Epithelial cell of esophagus (primary cell): ENCODE data around the gene ZWILCH.
"Not testable (repeated sequence)": the region's sequence is repeated elsewhere in the genome, so short reads cannot be mapped to it uniquely, and the experiment has no call there.

Experiments
- DNase-seq: peaks from one replicate; pipeline ENCODE4 v3.0.0; 2010; ENCODE audit warnings: low read depth
- H3K4me3 ChIP-seq: 2 replicates; pipeline ENCODE4 v1.5.1; 2011; ENCODE audit warnings: mild to moderate bottlenecking, low read length, control low read depth
- CTCF ChIP-seq: IDR thresholded peaks from 2 replicates; pipeline ENCODE4 v1.5.1; 2011; ENCODE audit warnings: low read depth, mild to moderate bottlenecking, low read length, control low read depth, inconsistent platforms; ENCODE audit not compliant: insufficient read depth; ENCODE audit errors: missing control alignments

ZWILCH gene

GRCh38 chr15:66586155-66586976 is 81.2 kb downstream of the ZWILCH start:
- no peak for DNase-seq
- no peak for TF ChIP-seq CTCF
- H3K4me3 ChIP-seq, result no peak overlapping the region

GRCh38 chr15:66587020-66587419 is 81.9 kb downstream of the ZWILCH start:
- DNase-seq, result no peak
- no peak overlapping the region for H3K4me3 ChIP-seq
- TF ChIP-seq CTCF, result no peak

GRCh38 chr15:66587749-66588148 is 82.6 kb downstream of the ZWILCH start:
- DNase-seq, result no peak
- H3K4me3 ChIP-seq, result no peak overlapping the region
- no peak for TF ChIP-seq CTCF

GRCh38 chr15:66588537-66588936 is 83.4 kb downstream of the ZWILCH start:
- no peak for DNase-seq
- no peak overlapping the region for H3K4me3 ChIP-seq
- TF ChIP-seq CTCF, result no peak

- no peak for TF ChIP-seq CTCF
- H3K4me3 ChIP-seq, result no peak overlapping the region
- DNase-seq, result no peak
Observed at GRCh38 chr15:66588971-66589370, 83.8 kb downstream of the ZWILCH start.

- not testable (repeated sequence) for H3K4me3 ChIP-seq, DNase-seq
Observed at GRCh38 chr15:66589429-66589828, 84.3 kb downstream of the ZWILCH start.

- no peak for TF ChIP-seq CTCF
- no peak for DNase-seq
Observed at GRCh38 chr15:66590435-66590834, 85.3 kb downstream of the ZWILCH start.

More at GRCh38 chr15:66590435-66590834, 85.3 kb downstream of the ZWILCH start:
- H3K4me3 ChIP-seq, result no peak overlapping the region
